Heart right ventricle (tissue), 16 donors: Measurements from ENCODE around the gene LRRC8E. TPM values are rescaled to one million over a fixed set of nuclear protein-coding genes. Genes with fewer than 3 reads are reported as not detected.
A peak's percentile ranks its signal among the peaks of the same experiment; 100 is the strongest.

ENCODE experiments used
- ATAC-seq, 8 donors: fragments of 200-7000 bp; cut with Tn5 transposase; one replicate each; pipeline ENCODE4 v1.9.1; 2020; ENCODE audit warnings: mild to moderate bottlenecking in 8 of 8, moderate library complexity in 8 of 8, moderate number of reproducible peaks in 1 of 8
- DNase-seq, 2 donors: peaks; one replicate each; pipeline ENCODE4 v3.0.0-alpha.2; 2020
- H3K27ac ChIP-seq, 10 donors: fragments of 200-600 bp; sonication (generic) in 2 of 10; one replicate each; pipeline versions ENCODE4 v1.5.0 to v1.8.0; 2020 to 2022; ENCODE audit warnings: mild to moderate bottlenecking in 3 of 10
- H3K27me3 ChIP-seq, 7 donors: fragments of 200-600 bp; one replicate each; pipeline ENCODE4 v1.8.0; 2021 to 2022; ENCODE audit warnings: mild to moderate bottlenecking in 2 of 7
- H3K36me3 ChIP-seq, 9 donors: fragments of 200-600 bp; sonication (generic) in 1 of 9; one replicate each; pipeline versions ENCODE4 v1.5.0 to v1.8.0; 2020 to 2022; ENCODE audit warnings: mild to moderate bottlenecking in 2 of 9
- H3K4me1 ChIP-seq, 9 donors: fragments of 200-600 bp; sonication (generic) in 1 of 9; one replicate each; pipeline versions ENCODE4 v1.5.0 to v1.8.0; 2020 to 2022; ENCODE audit warnings: mild to moderate bottlenecking in 4 of 9
- H3K4me3 ChIP-seq, 10 donors: fragments of 200-600 bp; sonication (generic) in 2 of 10; one replicate each; pipeline versions ENCODE4 v1.5.0 to v1.8.0; 2020 to 2022; ENCODE audit warnings: mild to moderate bottlenecking in 7 of 10, moderate library complexity in 2 of 10
- H3K9me3 ChIP-seq, 11 donors: fragments of 200-600 bp in 10 of 11; sonication (generic) in 2 of 11; one replicate each; pipeline versions ENCODE4 v1.5.0 to v1.8.0; 2013 to 2022; ENCODE audit warnings: mild to moderate bottlenecking in 2 of 11, control low read depth in 1 of 11, moderate library complexity in 1 of 11
- WGBS, 2 donors: extraction: QIAGEN DNeasy Blood & Tissue Kit; methylation state at CpG; one replicate each; pipeline ENCODE4 v1.1.7; 2013; ENCODE audit warnings: inconsistent platforms in 1 of 2; 5-methylcytosine and 5-hydroxymethylcytosine counted together
- intact Hi-C, 10 donors: fragments of 100-400 bp; cut with DNase I; formaldehyde crosslinking; loops; one replicate each; pipeline versions ENCODE4 v1.11.1 to v1.14.2; 2022
- polyA plus RNA-seq, 2 donors: library from polyadenylated mRNA; stranded (reverse); fragments of 200-250 nt; gene quantifications; one replicate each; pipeline ENCODE4 v1.2.3, GENCODE V29; 2013
- total RNA-seq, 10 donors: library from RNA; stranded (reverse); fragmentation: NEBNext Ultra II Directional in 3 of 10; extraction: Animal tissue kit (Norgen Biotek cat#: 25700) in 3 of 10; gene quantifications; one replicate each; pipeline versions ENCODE4 v1.2.1 to v1.2.4, GENCODE V29; 2021 to 2023
- TF ChIP-seq, protein P1 (sequence below), 9 donors: fragments of 200-600 bp; sonication (generic) in 2 of 9; IDR thresholded peaks; one replicate each; pipeline versions ENCODE4 v1.5.0 to v1.8.0; 2021 to 2022; ENCODE audit warnings: antibody characterized with exemption in 9 of 9, mild to moderate bottlenecking in 5 of 9, moderate library complexity in 1 of 9
- donor health status: Arrhythmogenic right ventricular cardiomyopathy.
- donor health status: ischemic (EF 13 %, LVEDD 7.1; RV severe dilation, severe dysfunction).
- donor health status: healthy with polysubstance abuse.
- donor health status: DM: no; HTN: yes; CAD: no.
- donor health status: DM: no; HTN: no; CAD: no.
- donor health status: ischemic (EF 25% LVEDD 6.9; RV normal size, moderate dysfunction).
- donor health status: ischemic (EF 25% LVEDD 5.7; RV mildly dilated, moderate dysfunction).
- donor health status: healthy.
- donor health status: DM: yes; HTN: yes; CAD: no.
- donor health status: Ischemic cardiomyopathy.
- donor health status: ischemic (EF 35%, LVEDD 5.7; RV mildly dilated, moderate dysfunction).
- donor health status: nonischemic (EF 11% LVEDD 7.7; RV severe dilation, severe dysfunction).
- donor health status: DM: yes; HTN: yes; CAD: no.
- donor health status: PGD.
- donor health status: ischemic (EF 29% LVEDD 5.4; RV normal size, mild dysfunction).
- donor health status: nonischemic (EF 23%, LVEDD 6.1; RV moderate dilation, normal function).

Gene LRRC8E
- total and polyA plus RNA-seq, 12 donors = 0.33 to 3.3 (median 0.99) TPM

- ATAC-seq = no peak
- 92 to 93% methylated on average over 26 of the region's 26 CpGs for WGBS, 2 donors
- intact Hi-C loops = loop anchor here in 6 of 10 donors (5.0 to 10.0 kb wide), 4 partner anchors 50 to 75 kb away; partner anchors contain the start of genes CTXN1 (in 4 of the 6), SNAPC2 (in 4 of the 6) and MAP2K7 (in 1 of the 6)
Observed at GRCh38 chr19:7851623-7852500, 36.4 kb upstream of the LRRC8E start.

DNA sequence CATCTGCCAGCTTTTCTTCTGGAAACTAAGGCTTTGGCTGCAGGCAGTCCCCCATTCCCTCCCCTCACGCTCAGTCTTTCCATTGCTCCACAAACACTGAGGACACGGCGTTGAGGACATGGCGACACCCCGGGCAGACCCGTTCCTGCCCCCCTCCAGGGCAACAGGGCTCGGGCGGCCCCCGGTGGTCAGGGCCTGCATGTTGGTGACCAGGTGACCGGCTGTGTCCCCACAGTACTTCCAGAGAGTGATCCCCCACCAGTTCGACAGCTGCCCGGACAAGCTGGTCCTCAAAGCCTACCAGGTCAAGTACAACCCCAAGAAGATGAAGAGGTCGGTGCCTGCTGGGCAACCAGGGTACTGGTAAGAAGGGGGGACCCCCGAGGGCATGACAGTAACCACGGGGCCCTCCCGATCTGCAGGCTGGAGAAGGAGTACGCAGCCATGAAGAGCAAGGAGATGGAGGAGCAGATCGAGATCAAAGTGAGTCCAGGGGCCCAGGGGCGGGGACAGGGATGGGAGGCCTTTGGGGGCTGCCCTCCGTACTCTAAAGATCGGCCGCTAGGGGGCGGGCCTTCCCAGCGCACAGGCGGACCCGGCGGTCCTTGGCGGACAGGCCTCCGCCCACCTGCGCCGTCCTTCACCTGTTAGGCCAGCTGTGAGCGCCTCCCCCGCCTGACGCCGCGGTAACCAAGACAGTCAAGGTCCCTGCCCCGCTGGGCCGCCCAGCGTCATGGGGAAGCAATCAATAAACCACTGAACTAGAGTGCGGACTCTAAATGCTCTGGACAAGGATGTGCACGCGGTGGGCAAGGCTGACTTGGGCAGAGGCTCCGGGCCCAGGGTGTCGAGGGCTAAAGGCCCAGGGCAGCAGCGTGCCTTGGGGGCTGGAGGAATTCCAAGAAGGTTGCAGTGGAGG, 35.2 kb upstream of the LRRC8E start:
- intact Hi-C loops = loop anchor here in 6 of 10 donors (5.0 to 10.0 kb wide), 4 partner anchors 49 to 74 kb away; partner anchors contain the start of genes CTXN1 (in 4 of the 6), SNAPC2 (in 4 of the 6) and MAP2K7 (in 1 of the 6)
- TF ChIP-seq, protein P1, sequence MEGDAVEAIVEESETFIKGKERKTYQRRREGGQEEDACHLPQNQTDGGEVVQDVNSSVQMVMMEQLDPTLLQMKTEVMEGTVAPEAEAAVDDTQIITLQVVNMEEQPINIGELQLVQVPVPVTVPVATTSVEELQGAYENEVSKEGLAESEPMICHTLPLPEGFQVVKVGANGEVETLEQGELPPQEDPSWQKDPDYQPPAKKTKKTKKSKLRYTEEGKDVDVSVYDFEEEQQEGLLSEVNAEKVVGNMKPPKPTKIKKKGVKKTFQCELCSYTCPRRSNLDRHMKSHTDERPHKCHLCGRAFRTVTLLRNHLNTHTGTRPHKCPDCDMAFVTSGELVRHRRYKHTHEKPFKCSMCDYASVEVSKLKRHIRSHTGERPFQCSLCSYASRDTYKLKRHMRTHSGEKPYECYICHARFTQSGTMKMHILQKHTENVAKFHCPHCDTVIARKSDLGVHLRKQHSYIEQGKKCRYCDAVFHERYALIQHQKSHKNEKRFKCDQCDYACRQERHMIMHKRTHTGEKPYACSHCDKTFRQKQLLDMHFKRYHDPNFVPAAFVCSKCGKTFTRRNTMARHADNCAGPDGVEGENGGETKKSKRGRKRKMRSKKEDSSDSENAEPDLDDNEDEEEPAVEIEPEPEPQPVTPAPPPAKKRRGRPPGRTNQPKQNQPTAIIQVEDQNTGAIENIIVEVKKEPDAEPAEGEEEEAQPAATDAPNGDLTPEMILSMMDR (IDR thresholded peaks at IDR 0.05) = peak; percentile 62 to 88 (median 82)
- Histone ChIP-seq H3K9me3 (no peaks in the 10 kb centered on the region), H3K27me3 (no peaks in the 10 kb centered on the region), H3K4me3 (no peak overlapping the region), H3K36me3 (peaks cover 0 to 11% (median 0%) of the 10 kb centered on the region in 9 donors), H3K27ac (no peak overlapping the region), H3K4me1 (peaks cover 0 to 19% (median 6%) of the 10 kb centered on the region in 9 donors)
- ATAC-seq (peak; percentile 31 to 80 (median 68)), DNase-seq (peak in 1 of 2 donors; percentile 66)
- WGBS, 2 donors = 44% methylated on average over 45 of the region's 45 CpGs

More at GRCh38 chr19:7851623-7852500, 36.4 kb upstream of the LRRC8E start:
- DNase-seq = no peak
- TF ChIP-seq, protein P1 (IDR thresholded peaks at IDR 0.05) = no peak
- H3K4me3 ChIP-seq = no peak overlapping the region
- H3K4me1 ChIP-seq = peaks cover 0 to 19% (median 6%) of the 10 kb centered on the region in 9 donors
- H3K9me3 ChIP-seq = no peaks in the 10 kb centered on the region
- no peaks in the 10 kb centered on the region for H3K27me3 ChIP-seq
- no peak overlapping the region for H3K27ac ChIP-seq
- peaks cover 0 to 9% (median 0%) of the 10 kb centered on the region in 9 donors for H3K36me3 ChIP-seq

- DNase-seq = no peak
Observed at GRCh38 chr19:7853770-7854128, 34.6 kb upstream of the LRRC8E start.

More at GRCh38 chr19:7853770-7854128, 34.6 kb upstream of the LRRC8E start:
- Histone ChIP-seq H3K36me3 (peaks cover 0 to 15% (median 0%) of the 10 kb centered on the region in 9 donors), H3K4me1 (peaks cover 0 to 19% (median 6%) of the 10 kb centered on the region in 9 donors), H3K27ac (no peak overlapping the region), H3K4me3 (no peak overlapping the region), H3K27me3 (no peaks in the 10 kb centered on the region), H3K9me3 (no peaks in the 10 kb centered on the region)
- ATAC-seq = no peak
- TF ChIP-seq, protein P1 (IDR thresholded peaks at IDR 0.05) = no peak
- intact Hi-C loops = loop anchor here in 6 of 10 donors (5.0 to 10.0 kb wide), 4 partner anchors 49 to 74 kb away; partner anchors contain the start of genes CTXN1 (in 4 of the 6), SNAPC2 (in 4 of the 6) and MAP2K7 (in 1 of the 6)
- 91 to 95% methylated on average over 12 of the region's 12 CpGs for WGBS, 2 donors
